Aorta (tissue), 5 donors: ENCODE data around the gene DOP1B. TPM values are rescaled to one million over a fixed set of nuclear protein-coding genes. Genes with fewer than 3 reads are reported as not detected.

ENCODE experiments used
- ATAC-seq: fragments of 200-7000 bp; cut with Tn5 transposase; one replicate; pipeline ENCODE4 v1.9.1; 2022; ENCODE audit warnings: moderate library complexity; ENCODE audit not compliant: low FRiP score
- DNase-seq, 2 donors: peaks; one replicate each; pipeline ENCODE4 v3.0.0-alpha.2; 2020
- H3K27ac ChIP-seq, 2 donors: one replicate each; pipeline ENCODE4 v1.5.1; 2013; ENCODE audit warnings: low read length in 2 of 2, mild to moderate bottlenecking in 2 of 2, moderate library complexity in 2 of 2, control low read depth in 1 of 2, inconsistent platforms in 1 of 2, low read depth in 1 of 2
- H3K27me3 ChIP-seq, 2 donors: one replicate each; pipeline ENCODE4 v1.6.1; 2013; ENCODE audit warnings: control low read depth in 1 of 2, low read length in 1 of 2, mild to moderate bottlenecking in 1 of 2, moderate library complexity in 1 of 2; ENCODE audit not compliant: insufficient read depth in 2 of 2, control insufficient read depth in 1 of 2
- H3K36me3 ChIP-seq, 2 donors: one replicate each; pipeline ENCODE4 v1.6.1; 2013; ENCODE audit warnings: control low read depth in 1 of 2, low read length in 1 of 2, mild to moderate bottlenecking in 1 of 2; ENCODE audit not compliant: insufficient read depth in 2 of 2, control insufficient read depth in 1 of 2
- H3K4me1 ChIP-seq, 2 donors: one replicate each; pipeline ENCODE4 v1.6.1; 2013; ENCODE audit warnings: low read length in 2 of 2, control low read depth in 1 of 2, mild to moderate bottlenecking in 1 of 2, moderate library complexity in 1 of 2; ENCODE audit not compliant: insufficient read depth in 2 of 2, control insufficient read depth in 1 of 2
- H3K4me3 ChIP-seq, 2 donors: one replicate each; pipeline ENCODE4 v1.5.1; 2013; ENCODE audit warnings: low read length in 2 of 2, control low read depth in 1 of 2, mild to moderate bottlenecking in 1 of 2
- H3K9me3 ChIP-seq: one replicate; pipeline ENCODE4 v1.6.1; 2013; ENCODE audit warnings: mild to moderate bottlenecking, low read length; ENCODE audit not compliant: control insufficient read depth
- WGBS, 2 donors: extraction: QIAGEN DNeasy Blood & Tissue Kit; methylation state at CpG; one replicate each; pipeline ENCODE4 v1.1.7; 2013; 5-methylcytosine and 5-hydroxymethylcytosine counted together
- intact Hi-C, 2 donors: fragments of 100-400 bp; cut with DNase I; formaldehyde crosslinking; loops; one replicate each; pipeline versions ENCODE4 v1.14.2 to v1.15.0; 2022
- polyA plus RNA-seq, 2 donors: library from polyadenylated mRNA; stranded (reverse); fragments of 200-250 nt; gene quantifications; one replicate each; pipeline ENCODE4 v1.2.3, GENCODE V29; 2013
- total RNA-seq, 2 donors: library from RNA; stranded (reverse); fragmentation: NEBNext Ultra II Directional; extraction: Animal tissue kit (Norgen Biotek cat#: 25700); gene quantifications; one replicate each; pipeline ENCODE4 v1.2.1, GENCODE V29; 2021
- donor health status: healthy with polysubstance abuse.
- donor health status: Bipolar disorder and iron deficiency.
- donor health status: DM: no; HTN: no; CAD: no.
- donor health status: DM: no; HTN: no; CAD: no.
- donor health status: DM: yes; HTN: yes; CAD: no.

DOP1B gene
- total and polyA plus RNA-seq, 4 donors, result 2.9 to 14.8 (median 9.2) TPM

DNA sequence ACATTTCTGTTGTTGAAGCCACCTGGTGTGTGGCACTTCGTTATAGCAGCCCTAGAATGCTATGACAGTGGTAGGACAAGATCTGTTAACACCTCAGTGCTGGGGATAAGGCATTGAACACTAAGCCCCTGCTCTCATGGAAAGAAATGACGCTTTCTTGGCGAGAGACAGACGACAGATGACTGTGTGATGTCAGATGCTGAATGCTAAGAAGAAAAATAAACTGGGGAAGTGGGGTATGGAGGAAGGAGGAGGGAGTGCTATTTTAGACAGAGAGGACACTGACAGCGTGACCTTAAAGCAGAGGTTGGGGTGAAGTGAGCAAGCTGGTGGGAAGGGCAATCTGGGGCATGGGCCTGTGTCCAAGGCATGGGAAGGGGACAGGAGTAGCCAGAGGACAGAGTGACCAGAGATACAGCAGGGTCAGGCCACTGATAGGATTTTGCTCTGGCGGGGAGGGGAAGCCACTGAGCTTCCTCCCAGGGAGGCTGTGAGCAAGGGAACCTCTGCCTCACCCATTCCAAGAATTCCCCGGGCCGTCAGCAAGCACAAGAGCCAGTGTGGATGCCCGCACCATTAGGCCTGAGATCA is 15.2 kb downstream of the DOP1B start:
- H3K4me3 ChIP-seq, result no peak overlapping the region
- no peaks in the 10 kb centered on the region for H3K36me3 ChIP-seq
- DNase-seq, result peak in 1 of 2 donors; percentile 50
- intact Hi-C loops, result no loop called here
- no peaks in the 10 kb centered on the region for H3K27me3 ChIP-seq
- no peaks in the 10 kb centered on the region for H3K4me1 ChIP-seq
- no peaks in the 10 kb centered on the region for H3K9me3 ChIP-seq
- WGBS, 2 donors, result 75% methylated on average over 9 of the region's 9 CpGs
- no peak overlapping the region for H3K27ac ChIP-seq
- peak; percentile 22 for ATAC-seq

GRCh38 chr21:36174780-36175179 is 18.2 kb downstream of the DOP1B start:
- intact Hi-C loops, result no loop called here
- 92 to 97% methylated on average over 6 of the region's 6 CpGs for WGBS, 2 donors
- ATAC-seq, result no peak

DNA sequence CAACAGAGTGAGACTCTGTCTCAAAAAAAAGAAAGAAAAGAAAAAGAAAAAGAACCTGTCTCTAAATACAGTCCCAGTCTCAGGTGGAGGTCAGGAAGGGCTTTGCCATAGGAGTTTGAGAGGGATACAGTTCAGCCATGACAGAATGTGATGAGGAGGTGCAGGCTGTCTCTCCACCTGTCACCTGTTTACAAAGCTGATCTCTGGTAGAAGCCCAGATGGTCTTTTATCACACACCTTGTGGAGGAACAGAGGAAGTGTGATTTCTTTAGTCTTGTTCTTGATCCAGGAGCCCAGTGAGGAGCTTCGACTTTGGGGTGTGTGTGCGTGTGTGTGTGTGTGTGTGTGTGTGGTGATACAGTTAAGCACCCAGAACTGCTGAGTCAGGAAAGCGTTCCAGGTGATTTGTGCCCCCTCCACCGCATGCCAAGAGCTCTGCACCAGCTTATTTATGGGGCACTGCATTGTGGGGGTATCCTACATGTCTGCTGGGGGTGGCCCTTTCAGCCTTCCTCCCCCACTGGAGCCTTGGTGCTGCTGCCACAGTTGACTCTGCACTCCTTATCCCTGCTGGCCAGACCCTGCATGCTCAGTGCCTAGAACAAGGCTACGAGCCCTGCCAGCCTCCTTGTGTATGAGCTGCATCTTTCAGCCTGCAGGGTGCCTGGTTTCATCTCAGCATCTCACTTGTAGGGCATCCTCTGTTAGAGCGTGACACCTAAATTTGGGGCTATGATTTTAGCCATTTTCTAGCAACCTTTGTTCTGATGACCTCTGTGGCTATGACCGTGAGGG is 19.3 kb downstream of the DOP1B start:
- no peaks in the 10 kb centered on the region for H3K4me1 ChIP-seq
- DNase-seq (peak in 1 of 2 donors; percentile 53), ATAC-seq (no peak)
- WGBS, 2 donors, result 85 to 90% methylated on average over 7 of the region's 7 CpGs
- no peaks in the 10 kb centered on the region for H3K27me3 ChIP-seq
- no peak overlapping the region for H3K27ac ChIP-seq
- H3K4me3 ChIP-seq, result no peak overlapping the region
- H3K9me3 ChIP-seq, result no peaks in the 10 kb centered on the region
- no peaks in the 10 kb centered on the region for H3K36me3 ChIP-seq
- intact Hi-C loops, result no loop called here

More at GRCh38 chr21:36174780-36175179, 18.2 kb downstream of the DOP1B start:
- no peaks in the 10 kb centered on the region for H3K36me3 ChIP-seq
- no peak for DNase-seq
- H3K4me1 ChIP-seq, result no peaks in the 10 kb centered on the region
- no peak overlapping the region for H3K27ac ChIP-seq
- no peaks in the 10 kb centered on the region for H3K9me3 ChIP-seq
- no peak overlapping the region for H3K4me3 ChIP-seq
- H3K27me3 ChIP-seq, result no peaks in the 10 kb centered on the region

GRCh38 chr21:36178349-36178748 is 21.7 kb downstream of the DOP1B start:
- H3K27me3 ChIP-seq, result no peaks in the 10 kb centered on the region
- no peak for ATAC-seq
- no peaks in the 10 kb centered on the region for H3K9me3 ChIP-seq
- WGBS, 2 donors, result 92 to 93% methylated on average over 2 of the region's 2 CpGs
- no peaks in the 10 kb centered on the region for H3K4me1 ChIP-seq
- no peaks in the 10 kb centered on the region for H3K36me3 ChIP-seq
- peak in 1 of 2 donors; percentile 15 for DNase-seq
- intact Hi-C loops, result no loop called here
- H3K27ac ChIP-seq, result no peak overlapping the region
- H3K4me3 ChIP-seq, result no peak overlapping the region

DNA sequence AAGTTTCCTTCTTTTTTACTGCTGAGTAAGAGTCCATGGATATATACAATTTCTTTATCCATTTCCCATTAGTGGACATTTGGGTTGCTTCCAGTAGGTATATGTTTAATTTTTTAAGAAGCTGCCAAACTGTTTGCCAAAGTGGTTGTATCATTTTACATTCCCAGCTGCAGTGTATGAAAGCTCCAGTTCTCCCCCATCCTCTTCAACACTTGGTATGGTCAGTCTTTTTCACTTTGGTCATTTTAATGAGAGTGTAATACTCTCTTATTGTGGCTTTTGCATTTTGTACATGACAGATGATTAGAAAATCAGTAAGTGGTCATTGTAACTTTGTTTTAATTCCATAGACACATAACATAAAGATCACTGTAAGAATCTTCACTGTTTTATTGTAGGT is 22.5 kb downstream of the DOP1B start:
- intact Hi-C loops, result no loop called here
- H3K27ac ChIP-seq, result no peak overlapping the region
- DNase-seq (no peak), ATAC-seq (no peak)
- no peaks in the 10 kb centered on the region for H3K27me3 ChIP-seq
- no peak overlapping the region for H3K4me3 ChIP-seq
- no peaks in the 10 kb centered on the region for H3K4me1 ChIP-seq
- no peaks in the 10 kb centered on the region for H3K9me3 ChIP-seq
- no peaks in the 10 kb centered on the region for H3K36me3 ChIP-seq

GRCh38 chr21:36180963-36181362 is 24.3 kb downstream of the DOP1B start:
- no peaks in the 10 kb centered on the region for H3K4me1 ChIP-seq
- ATAC-seq (no peak), DNase-seq (no peak)
- WGBS, 2 donors, result 97 to 98% methylated on average over 5 of the region's 5 CpGs
- no peak overlapping the region for H3K4me3 ChIP-seq
- H3K36me3 ChIP-seq, result no peaks in the 10 kb centered on the region
- H3K27ac ChIP-seq, result no peak overlapping the region
- intact Hi-C loops, result no loop called here
- no peaks in the 10 kb centered on the region for H3K27me3 ChIP-seq
- H3K9me3 ChIP-seq, result no peaks in the 10 kb centered on the region

DNA sequence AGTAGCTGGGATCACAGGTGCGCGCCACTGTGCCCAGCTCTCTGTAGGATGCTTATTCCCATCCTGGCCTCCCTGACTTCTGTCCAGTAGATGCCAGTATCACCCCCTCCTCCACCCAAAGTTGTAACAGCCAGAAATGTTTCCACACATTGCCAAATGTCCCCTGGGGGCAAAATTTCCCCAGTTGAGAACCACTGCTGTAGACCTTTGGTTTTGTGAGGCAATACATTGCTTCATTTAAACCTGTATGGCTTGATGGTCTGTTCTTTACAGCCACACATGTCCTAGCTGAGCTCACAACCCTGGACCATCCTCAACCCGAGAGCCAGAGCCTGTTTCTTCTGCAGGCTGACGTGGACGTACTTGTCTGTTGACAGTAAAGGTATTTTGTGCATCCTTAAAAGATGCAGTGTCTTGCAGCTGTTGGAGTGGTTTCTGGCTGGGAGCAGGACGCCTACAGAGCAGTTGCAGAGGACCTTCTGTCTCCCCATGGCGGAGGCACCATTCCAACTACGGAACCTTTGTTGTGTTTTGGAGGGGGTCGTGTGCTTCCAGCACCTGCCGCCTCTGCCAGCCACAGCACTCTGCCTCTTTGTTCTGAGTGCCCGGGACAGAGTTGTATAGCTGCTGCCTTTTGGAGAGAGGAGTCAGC is 26.6 kb downstream of the DOP1B start:
- H3K9me3 ChIP-seq, result no peaks in the 10 kb centered on the region
- ATAC-seq (no peak), DNase-seq (peak in 1 of 2 donors; percentile 32)
- no peak overlapping the region for H3K4me3 ChIP-seq
- no peak overlapping the region for H3K27ac ChIP-seq
- 94 to 95% methylated on average over 11 of the region's 11 CpGs for WGBS, 2 donors
- intact Hi-C loops, result no loop called here
- H3K4me1 ChIP-seq, result no peaks in the 10 kb centered on the region
- H3K27me3 ChIP-seq, result no peaks in the 10 kb centered on the region
- H3K36me3 ChIP-seq, result no peaks in the 10 kb centered on the region

GRCh38 chr21:36184545-36184944 is 27.9 kb downstream of the DOP1B start:
- H3K9me3 ChIP-seq, result no peaks in the 10 kb centered on the region
- WGBS, 2 donors, result 86 to 89% methylated on average over 16 of the region's 16 CpGs
- peak; percentile 29 to 59 for DNase-seq
- H3K27ac ChIP-seq, result no peak overlapping the region
- no peak for ATAC-seq
- intact Hi-C loops, result no loop called here
- H3K4me3 ChIP-seq, result no peak overlapping the region
- H3K4me1 ChIP-seq, result no peaks in the 10 kb centered on the region
- H3K36me3 ChIP-seq, result no peaks in the 10 kb centered on the region
- H3K27me3 ChIP-seq, result no peaks in the 10 kb centered on the region
